Endothelial cell of umbilical vein (primary cell): ENCODE measurements around the gene TOMM40.

Experiments used
- CTCF ChIP-seq, 2 donors: IDR thresholded peaks; 1 replicate in 1 of 2; 2 replicates in 1 of 2; pipeline ENCODE4 v1.5.1; 2011; ENCODE audit warnings: low read length in 2 of 2, mild to moderate bottlenecking in 2 of 2, moderate library complexity in 2 of 2, control low read depth in 1 of 2, inconsistent platforms in 1 of 2, low read depth in 1 of 2; ENCODE audit not compliant: insufficient read depth in 1 of 2; ENCODE audit errors: extremely low read depth in 1 of 2
- POLR2A ChIP-seq: IDR thresholded peaks from 2 replicates; pipeline ENCODE4 v1.6.1; 2012; ENCODE audit warnings: low read depth, mild to moderate bottlenecking, control low read depth, low read length
- POLR2AphosphoS5 ChIP-seq: IDR thresholded peaks from 2 replicates; pipeline ENCODE4 v1.6.1; 2012; ENCODE audit warnings: low read depth, mild to moderate bottlenecking, control low read depth, low read length, moderate library complexity; ENCODE audit not compliant: insufficient read depth

GRCh38 chr19:44878120-44878865, 12.8 kb upstream of the TOMM40 start:
- TF ChIP-seq CTCF (IDR thresholded peaks at IDR 0.05; ENCODE audit: extremely low read depth in 1 of 2, insufficient read depth in 1 of 2, low read depth in 1 of 2, low read length in 2 of 2) (no peak), POLR2AphosphoS5 (peak; percentile 4), POLR2A (no peak)
